Measurements from ENCODE around the gene MAN2B2.

GRCh38 chr4:6592804-6593563, 18.0 kb downstream of the MAN2B2 start:
- TF ChIP-seq, protein P1, sequence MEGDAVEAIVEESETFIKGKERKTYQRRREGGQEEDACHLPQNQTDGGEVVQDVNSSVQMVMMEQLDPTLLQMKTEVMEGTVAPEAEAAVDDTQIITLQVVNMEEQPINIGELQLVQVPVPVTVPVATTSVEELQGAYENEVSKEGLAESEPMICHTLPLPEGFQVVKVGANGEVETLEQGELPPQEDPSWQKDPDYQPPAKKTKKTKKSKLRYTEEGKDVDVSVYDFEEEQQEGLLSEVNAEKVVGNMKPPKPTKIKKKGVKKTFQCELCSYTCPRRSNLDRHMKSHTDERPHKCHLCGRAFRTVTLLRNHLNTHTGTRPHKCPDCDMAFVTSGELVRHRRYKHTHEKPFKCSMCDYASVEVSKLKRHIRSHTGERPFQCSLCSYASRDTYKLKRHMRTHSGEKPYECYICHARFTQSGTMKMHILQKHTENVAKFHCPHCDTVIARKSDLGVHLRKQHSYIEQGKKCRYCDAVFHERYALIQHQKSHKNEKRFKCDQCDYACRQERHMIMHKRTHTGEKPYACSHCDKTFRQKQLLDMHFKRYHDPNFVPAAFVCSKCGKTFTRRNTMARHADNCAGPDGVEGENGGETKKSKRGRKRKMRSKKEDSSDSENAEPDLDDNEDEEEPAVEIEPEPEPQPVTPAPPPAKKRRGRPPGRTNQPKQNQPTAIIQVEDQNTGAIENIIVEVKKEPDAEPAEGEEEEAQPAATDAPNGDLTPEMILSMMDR (IDR thresholded peaks at IDR 0.05; ENCODE audit: low read length) = no peak
- no peak for TF ChIP-seq EZH2phosphoT487 (IDR thresholded peaks at IDR 0.05; ENCODE audit: low read length)

Data from MM.1S (cell line).